Brain pericyte (primary cell): ENCODE measurements around the gene SPTSSA.
"Not testable (repeated sequence)": the region's sequence is repeated elsewhere in the genome, so short reads cannot be mapped to it uniquely, and the experiment has no call there.

Experiments
- DNase-seq: peaks from one replicate; pipeline ENCODE4 v3.0.0-alpha.2; 2012; ENCODE audit warnings: low read depth, low spot score

Gene SPTSSA

DNA sequence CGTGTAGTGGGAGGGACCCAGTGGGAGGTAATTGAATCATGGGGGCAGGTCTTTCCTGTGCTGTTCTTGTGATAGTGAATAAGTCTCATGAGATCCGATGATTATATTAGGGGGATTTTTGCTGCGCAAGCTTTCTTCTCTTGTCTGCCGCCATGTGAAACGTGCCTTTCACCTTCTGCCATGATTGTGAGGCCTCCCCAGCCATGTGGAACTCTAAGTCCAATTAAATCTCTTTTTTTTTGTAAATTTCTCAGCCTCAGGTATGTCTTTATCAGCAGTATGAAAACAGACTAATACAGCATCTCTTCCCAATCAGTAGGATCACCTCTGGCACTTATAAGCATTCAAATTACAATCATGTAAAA lies 34.0 kb downstream of the SPTSSA start:
- not testable (repeated sequence) for DNase-seq

DNA sequence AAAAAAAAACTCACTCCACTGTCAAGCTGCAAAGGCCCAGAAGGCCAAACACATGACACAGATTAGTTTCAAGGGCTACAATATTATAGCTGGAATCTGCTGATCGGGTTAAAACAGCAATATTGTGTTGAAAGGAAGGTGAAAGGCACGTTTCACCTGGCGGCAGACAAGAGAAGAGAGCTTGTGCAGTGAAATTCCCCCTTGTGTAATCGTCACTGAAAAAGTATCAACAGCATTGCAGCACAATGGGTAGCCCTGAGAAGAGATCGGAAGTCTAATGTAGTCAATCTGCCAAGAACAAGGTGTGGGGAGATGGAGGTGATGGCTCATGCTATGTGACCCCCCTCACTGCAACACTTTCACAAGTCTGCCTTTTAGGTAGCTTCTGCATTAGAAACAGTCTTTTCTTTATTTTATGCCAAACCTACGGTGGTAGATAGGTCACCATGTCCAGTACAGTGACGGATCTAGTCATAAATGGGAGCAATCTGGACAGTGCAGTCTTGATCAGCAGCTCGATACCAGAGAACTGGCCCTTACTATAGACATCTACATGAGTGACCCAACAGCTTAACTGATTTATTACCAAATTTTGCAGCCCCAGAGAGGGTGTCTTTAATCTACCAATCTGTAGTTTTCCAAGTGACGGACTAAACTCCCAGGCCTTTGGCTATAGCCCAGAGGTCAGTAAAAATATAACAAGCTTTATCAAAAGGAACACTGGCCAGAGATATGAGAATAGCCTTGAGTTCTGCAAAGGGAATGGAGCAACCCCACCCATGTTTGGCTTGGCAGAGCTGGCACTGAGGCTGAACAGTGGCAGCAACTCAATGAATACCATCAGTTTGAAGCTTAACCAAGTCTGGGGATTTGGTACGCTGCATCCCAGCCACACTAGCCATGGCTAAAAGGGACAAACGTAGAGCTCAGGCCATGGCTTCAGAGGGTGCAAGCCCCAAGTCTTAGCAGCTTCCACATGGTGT lies 35.4 kb downstream of the SPTSSA start:
- DNase-seq: no peak

DNA sequence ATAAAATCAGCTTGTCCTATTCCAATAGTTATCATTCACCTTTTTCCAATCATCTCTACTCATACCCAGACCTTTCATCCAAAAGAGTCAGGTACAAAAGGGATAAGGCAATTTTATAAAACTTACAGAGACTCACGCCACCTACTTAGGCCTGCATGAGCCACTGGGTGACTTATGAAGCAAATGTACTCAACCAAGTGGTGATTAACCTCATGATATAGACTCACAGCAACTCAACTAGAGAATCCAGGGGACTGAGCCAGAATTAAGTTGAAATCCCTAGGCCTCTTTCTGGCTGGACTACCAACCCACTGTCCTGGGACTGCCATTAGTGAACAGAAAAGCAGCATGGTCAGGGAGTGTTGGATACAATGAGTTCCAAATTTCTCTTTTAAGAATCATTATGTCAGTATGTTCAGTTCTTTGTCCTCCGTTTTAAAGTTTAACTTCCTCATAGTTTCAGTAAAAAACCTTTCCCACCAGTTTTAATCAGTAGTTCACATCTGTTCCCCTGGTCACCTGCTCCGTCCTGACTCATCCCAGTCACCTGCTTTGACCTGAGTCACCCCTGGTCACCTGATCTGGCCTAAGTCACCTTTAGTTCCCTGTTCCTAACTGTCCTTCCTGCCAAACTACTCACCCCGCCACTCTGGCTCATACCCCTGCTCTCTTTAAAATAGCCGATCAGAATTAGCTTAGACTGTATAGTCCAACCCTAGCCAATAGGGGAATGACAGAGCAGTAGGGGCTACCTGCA lies 36.8 kb downstream of the SPTSSA start:
- no peak for DNase-seq

DNA sequence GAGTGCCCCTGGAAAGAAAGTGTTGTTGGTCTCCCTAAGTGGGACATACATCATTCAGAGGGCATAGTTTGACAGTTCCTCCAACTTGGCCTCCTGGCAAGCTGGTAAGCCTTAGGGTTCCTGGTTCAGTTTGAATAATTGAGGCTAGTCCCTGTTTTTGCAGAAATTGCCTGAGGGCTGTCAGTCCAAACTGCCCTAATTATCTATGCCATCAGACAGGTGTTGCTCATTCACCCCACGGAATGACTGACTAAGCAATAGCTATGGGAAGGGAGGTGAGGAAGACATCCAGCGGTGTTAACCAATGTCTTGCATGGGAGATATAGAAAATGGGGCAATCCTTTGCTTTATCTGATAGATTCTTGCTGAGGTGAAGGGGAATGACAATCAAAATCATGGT lies 37.6 kb downstream of the SPTSSA start:
- DNase-seq: no peak

DNA sequence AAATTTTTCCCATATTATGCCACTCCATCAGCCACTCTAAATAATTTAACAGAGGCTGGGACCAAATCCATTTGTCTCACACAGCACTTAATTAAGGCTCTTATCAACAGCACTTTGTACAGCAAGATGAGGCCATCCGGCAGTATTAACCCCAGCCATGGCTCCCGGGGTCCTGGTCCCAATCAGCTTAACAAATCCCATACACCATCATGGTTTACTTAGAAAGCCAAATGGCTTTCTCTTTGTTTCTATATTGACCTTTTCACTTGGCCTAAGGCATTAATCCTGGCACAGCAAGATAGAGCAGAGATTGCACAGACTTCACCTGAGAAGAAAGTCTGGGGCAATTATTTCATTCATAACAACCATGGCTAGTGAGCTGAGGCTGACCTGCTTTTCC lies 38.6 kb downstream of the SPTSSA start:
- no peak for DNase-seq

DNA sequence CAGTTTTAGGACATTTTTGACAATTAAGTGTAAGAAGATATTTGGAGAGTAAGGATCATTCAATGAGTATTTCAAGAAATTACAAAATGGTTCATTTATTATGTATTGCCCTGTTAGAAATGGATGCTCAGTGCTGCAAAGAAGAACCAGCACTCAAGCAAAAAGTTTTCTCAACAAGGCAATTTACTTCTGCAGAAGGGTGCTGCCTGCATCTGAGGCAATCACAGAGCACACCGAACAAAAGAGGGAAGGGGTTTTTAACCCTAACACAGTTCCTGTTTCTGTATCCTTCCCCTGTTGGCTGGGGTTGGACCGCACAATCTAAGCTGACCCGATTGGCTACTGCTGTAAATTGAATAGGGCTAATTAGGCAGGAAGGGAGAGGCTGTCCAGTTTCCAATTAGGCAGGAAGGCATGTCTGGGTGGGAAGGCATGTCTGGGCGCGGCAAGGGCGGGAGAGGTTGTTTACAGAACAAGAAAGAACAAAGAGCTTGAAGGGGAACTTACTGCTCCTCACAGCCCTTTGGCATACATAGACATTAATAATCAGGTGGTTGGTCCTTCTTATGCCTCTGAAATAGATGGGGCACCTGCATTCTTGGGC lies 41.4 kb downstream of the SPTSSA start:
- no peak for DNase-seq

DNA sequence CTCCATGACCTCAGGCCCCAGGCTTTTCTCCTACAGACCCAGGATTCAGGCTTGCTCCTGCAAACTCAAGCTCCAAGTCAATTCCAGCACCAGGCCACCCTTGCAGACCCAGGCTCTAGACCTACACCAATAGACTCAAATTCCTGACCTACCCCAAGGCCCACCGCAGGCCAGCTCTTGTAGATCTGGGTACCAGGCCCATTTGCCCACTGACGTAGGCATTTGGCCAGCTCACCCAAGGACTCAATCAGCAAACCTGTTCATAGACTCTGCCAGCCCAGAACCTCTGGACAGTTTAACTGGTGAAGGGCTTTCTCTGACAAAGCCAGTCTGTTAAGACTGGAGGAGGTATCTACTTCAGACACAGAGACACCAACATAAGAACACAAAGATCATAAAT lies 52.3 kb downstream of the SPTSSA start:
- no peak for DNase-seq

DNA sequence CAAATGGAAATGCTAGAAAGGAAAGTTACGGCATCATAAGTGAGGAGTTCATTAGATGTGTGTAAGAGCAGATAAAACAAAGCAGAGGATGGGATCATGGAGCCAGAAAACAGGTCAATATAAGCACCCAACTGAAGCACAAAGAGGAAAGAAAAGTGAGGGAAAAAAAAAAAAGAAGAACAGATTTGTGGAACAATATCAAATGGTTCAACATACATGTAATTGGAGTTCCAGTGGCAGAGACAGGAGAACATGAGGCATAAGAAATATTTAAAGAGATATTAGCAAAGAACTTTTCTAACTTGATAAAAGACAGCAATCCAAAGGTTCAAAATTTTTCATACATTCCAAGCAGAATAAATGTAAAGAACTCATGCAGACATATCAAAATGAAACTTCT lies 54.1 kb downstream of the SPTSSA start:
- no peak for DNase-seq

DNA sequence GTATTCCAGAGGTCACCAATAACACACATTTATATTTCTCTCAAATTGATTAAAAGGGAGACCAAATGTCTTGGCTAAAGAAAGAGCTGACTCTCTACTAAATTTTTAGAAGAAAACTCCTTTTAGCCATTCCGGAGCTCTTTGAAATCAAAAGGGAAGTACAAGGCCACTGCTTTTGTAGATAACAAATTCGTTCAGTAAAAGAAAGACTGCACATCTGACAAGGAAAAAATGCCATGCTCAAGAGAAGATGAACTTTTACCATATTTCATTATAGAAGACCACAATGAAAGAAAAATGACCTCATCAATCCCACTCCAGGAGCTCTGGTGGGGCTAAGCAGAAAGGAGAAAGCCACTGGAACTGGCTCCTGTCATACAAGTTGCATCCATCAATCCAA lies 57.6 kb downstream of the SPTSSA start:
- DNase-seq: no peak

DNA sequence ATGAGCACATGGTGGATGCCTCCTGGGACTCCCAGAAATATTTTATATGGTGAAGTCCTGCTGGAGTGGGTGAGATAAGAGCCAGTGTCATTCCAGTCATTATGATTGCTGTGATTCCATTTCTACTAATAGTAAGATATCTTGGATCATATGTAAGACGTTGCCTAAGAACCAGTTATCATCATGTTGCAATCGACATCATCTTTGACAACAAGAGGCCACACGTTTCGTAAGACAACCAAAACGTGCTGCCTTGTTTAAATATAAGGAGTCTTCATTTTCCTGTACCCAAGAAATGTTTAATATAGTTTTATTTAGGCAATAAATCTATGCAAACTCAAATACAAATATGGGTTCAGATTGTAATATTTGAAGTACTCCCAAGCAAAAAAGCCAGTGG lies 58.4 kb downstream of the SPTSSA start:
- DNase-seq: no peak

DNA sequence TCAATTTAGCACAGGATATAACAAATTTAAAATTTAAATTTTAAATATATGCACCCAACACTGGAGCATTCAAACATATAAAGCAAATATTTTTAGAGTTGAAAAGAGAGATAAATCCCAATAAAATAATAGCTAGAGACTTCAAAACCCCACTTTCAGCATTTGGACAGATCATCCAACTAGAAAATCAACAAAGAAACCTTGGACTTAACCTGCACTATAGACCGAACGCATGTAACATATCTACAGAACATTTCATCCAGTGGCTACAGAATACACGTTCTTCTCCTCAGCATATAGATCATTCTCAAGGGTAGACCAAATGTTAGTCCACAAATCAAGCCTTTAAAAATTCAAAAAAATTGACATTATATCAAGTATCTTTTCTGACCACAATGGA lies 64.0 kb downstream of the SPTSSA start:
- DNase-seq: no peak

DNA sequence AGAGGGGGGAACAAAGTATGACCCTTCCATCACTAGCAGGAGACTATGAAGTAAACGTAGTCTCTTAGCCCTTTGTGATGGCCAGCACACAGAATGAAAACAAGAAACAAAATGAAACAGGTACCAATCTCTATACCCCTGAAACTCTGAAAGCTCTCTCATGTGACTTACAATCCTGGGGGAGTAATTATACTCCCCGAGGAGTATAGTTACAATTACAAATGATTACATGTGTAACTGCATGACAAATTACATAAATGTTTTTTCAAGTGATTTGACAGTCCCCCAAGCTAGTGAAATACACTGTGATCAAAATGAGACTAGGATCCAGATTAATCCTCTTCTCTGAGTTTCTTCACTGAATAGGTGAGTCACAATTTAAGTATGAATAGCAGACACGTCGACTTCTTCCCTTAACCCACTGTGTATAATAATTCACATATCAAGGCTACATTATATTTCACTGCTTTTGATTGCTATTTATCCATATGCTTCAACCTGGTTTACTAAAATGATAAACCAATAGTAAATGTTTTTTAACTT lies 74.0 kb downstream of the SPTSSA start:
- DNase-seq: no peak

DNA sequence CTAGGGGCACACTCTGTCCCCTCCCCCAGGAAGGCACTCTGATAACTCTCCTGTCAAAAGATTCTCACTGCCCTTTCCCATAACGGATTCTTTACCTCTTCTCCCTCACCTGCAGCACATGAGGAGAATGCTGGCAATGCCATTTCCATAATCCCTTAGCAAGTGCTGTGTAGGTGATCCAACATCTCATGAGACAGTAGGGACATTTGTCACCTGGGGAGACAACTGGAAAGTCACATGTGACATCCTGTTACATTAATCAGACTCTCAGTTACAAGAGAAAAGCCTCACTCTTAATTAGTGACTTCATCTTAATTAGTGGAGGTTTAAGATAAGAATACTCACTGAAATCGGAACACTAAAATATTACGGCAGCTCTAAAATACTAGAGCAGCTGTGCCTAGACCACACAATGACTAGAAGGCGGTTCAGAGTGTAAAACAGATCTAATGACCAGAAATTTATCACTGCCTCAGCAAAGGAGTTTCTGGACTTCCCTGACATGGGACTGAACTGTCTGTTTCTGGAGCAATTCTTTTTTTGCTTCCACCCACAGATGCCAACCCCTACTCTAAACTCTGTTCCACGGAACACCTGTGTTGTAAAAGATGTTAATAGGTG lies 75.1 kb downstream of the SPTSSA start:
- no peak for DNase-seq

DNA sequence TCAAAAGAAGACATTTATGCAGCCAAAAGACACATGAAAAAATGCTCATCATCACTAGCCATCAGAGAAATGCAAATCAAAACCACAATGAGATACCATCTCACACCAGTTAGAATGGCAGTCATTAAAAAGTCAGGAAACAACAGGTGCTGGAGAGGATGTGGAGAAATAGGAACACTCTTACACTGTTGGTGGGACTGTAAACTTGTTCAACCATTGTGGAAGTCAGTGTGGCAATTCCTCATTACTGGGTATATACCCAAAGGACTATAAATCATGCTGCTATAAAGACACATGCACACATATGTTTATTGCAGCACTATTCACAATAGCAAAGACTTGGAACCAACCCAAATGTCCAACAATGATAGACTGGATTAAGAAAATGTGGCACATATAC lies 76.2 kb downstream of the SPTSSA start:
- DNase-seq: not testable (repeated sequence)

DNA sequence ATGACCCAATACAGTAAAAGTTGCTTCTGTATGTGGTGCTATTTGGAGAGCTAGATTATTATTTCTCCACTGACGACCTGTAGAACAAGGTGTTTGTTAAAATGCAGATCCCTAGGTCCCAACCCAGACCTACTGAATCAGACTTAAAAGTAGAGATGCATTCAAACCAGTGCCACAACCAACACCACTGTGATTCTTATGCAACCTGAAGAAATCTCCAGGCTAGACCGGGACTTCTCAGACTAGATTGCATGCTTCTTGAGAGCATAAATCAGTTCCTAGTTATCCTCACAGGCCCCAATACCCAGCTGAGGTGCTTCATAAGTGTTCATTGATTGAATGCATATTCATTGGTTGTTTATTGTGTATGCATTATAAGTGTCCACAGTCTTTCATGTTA lies 78.2 kb downstream of the SPTSSA start:
- no peak for DNase-seq
